Panc1 (cell line): ENCODE data around the gene COL4A3. TPM values are rescaled to one million over a fixed set of nuclear protein-coding genes. Genes with fewer than 3 reads are reported as not detected.

Source experiments
- ATAC-seq: fragments of 200-7000 bp; cut with Tn5 transposase; 2 replicates; pipeline ENCODE4 v1.9.1; 2020; ENCODE audit warnings: mild to moderate bottlenecking, moderate library complexity
- BruUV-seq: library from RNA; stranded (reverse); fragments of 400-500 nt; replicated peaks from 2 replicates; lab custom pipeline; 2021; lab: Mats Ljungman, UMichigan
- CTCF ChIA-PET: fragments of 300-600 bp; sonication (Branson Sonifier 250); formaldehyde crosslinking; loops from one replicate; lab custom pipeline; 2022; ENCODE audit warnings: antibody characterized with exemption; lab: Charles Lee
- POLR2A ChIA-PET: fragments of 300-600 bp; sonication (Branson Sonifier 250); formaldehyde crosslinking; loops from one replicate; lab custom pipeline; 2022; ENCODE audit warnings: antibody characterized with exemption; lab: Charles Lee
- DNase-seq: peaks from one replicate; pipeline ENCODE4 v3.0.0-alpha.2; 2010; ENCODE audit warnings: low read depth, low spot score
- H3K27ac ChIP-seq: 2 replicates; pipeline ENCODE4 v1.5.1; 2011; ENCODE audit warnings: mild to moderate bottlenecking, low read length, inconsistent platforms
- H3K27me3 ChIP-seq: fragments of 200-500 bp; sonication (Bioruptor generic); 2 replicates; pipeline ENCODE4 v1.6.0; 2014; ENCODE audit warnings: low read length, inconsistent platforms; ENCODE audit not compliant: control insufficient read depth, insufficient read depth
- H3K36me3 ChIP-seq: fragments of 200-500 bp; sonication (Bioruptor generic); 2 replicates; pipeline ENCODE4 v1.5.1; 2014; ENCODE audit warnings: inconsistent platforms, mild to moderate bottlenecking, low read length, moderate library complexity; ENCODE audit not compliant: control insufficient read depth, insufficient read depth
- H3K4me1 ChIP-seq: 2 replicates; pipeline ENCODE4 v1.5.1; 2011; ENCODE audit warnings: inconsistent platforms, mild to moderate bottlenecking, low read length, moderate library complexity; ENCODE audit not compliant: control insufficient read depth, insufficient read depth
- H3K4me3 ChIP-seq, 2 experiments: 2 replicates each; pipeline ENCODE4 v1.5.1; 2011 to 2012; ENCODE audit warnings: low read depth in 2 of 2, low read length in 2 of 2, mild to moderate bottlenecking in 2 of 2, inconsistent platforms in 1 of 2, moderate library complexity in 1 of 2
- H3K9me3 ChIP-seq: fragments of 200-500 bp; sonication (Bioruptor generic); 2 replicates; pipeline ENCODE4 v1.5.1; 2014; ENCODE audit warnings: low read depth, mild to moderate bottlenecking, inconsistent platforms, low read length, moderate library complexity; ENCODE audit not compliant: control insufficient read depth, insufficient read depth
- CTCF ChIP-seq: fragments of 450-650 bp; IDR thresholded peaks from 2 replicates; pipeline ENCODE4 v1.5.1; 2017; ENCODE audit warnings: mild to moderate bottlenecking
- POLR2AphosphoS5 ChIP-seq: IDR thresholded peaks from 2 replicates; pipeline ENCODE4 v1.6.1; 2012; ENCODE audit warnings: mild to moderate bottlenecking, low read depth, low read length, moderate library complexity
- REST ChIP-seq, 2 experiments: IDR thresholded peaks; 2 replicates each; pipeline ENCODE4 v1.6.1; 2011 to 2012; ENCODE audit warnings: low read depth in 2 of 2, control low read depth in 1 of 2, low read length in 1 of 2, mild to moderate bottlenecking in 1 of 2, moderate library complexity in 1 of 2; ENCODE audit not compliant: insufficient read depth in 1 of 2
- SIN3A ChIP-seq: IDR thresholded peaks from 2 replicates; pipeline ENCODE4 v1.6.1; 2012; ENCODE audit warnings: low read depth, mild to moderate bottlenecking, low read length, moderate library complexity, borderline replicate concordance; ENCODE audit not compliant: insufficient read depth
- TCF7L2 ChIP-seq: IDR thresholded peaks from 2 replicates; pipeline ENCODE4 v1.6.1; 2011; ENCODE audit warnings: mild to moderate bottlenecking, low read depth, low read length, inconsistent platforms
- in situ Hi-C: cut with HindIII; loops from 2 replicates; pipeline ENCODE4 v1.10.0; 2016; ENCODE audit warnings: low sequenced_read_pairs, low pct_unique_long_range_greater_than_20kb
- intact Hi-C: fragments of 100-400 bp; cut with micrococcal nuclease; formaldehyde crosslinking; loops from one replicate; pipeline ENCODE4 v1.10.0; 2022; ENCODE audit not compliant: unreplicated experiment
- total RNA-seq: library from RNA; stranded (reverse); gene quantifications from one replicate; pipeline ENCODE4 v1.2.1, GENCODE V29; 2021; ENCODE audit not compliant: unreplicated experiment

Gene COL4A3
- total RNA-seq, 1 experiment from 2014 or later = 0.18 TPM

- in situ Hi-C loops = no loop called here
- no peaks in the 10 kb centered on the region; the same call in 1 of the 2 replicates for H3K27me3 ChIP-seq
- no peaks in the 10 kb centered on the region for H3K36me3 ChIP-seq
- BruUV-seq = no TSS peak
- no peaks in the 10 kb centered on the region for H3K4me1 ChIP-seq
- H3K4me3 ChIP-seq = no peak overlapping the region
- no peak for DNase-seq
- TF ChIP-seq SIN3A (no peak), POLR2AphosphoS5 (no peak), CTCF (no peak), REST (IDR thresholded peaks at IDR 0.05; ENCODE audit: insufficient read depth in 1 of 2, low read depth in 2 of 2, low read length in 1 of 2) (no peak), TCF7L2 (no peak)
- ATAC-seq = no peak
- ChIA-PET CTCF (no interaction called here), POLR2A (no interaction called here)
- intact Hi-C loops = no loop called here
- no peaks in the 10 kb centered on the region for H3K9me3 ChIP-seq
- H3K27ac ChIP-seq = no peak overlapping the region
Observed at GRCh38 chr2:227192491-227192890, 28.1 kb downstream of the COL4A3 start.

GRCh38 chr2:227194219-227194618 is 29.8 kb downstream of the COL4A3 start:
- CTCF ChIA-PET = no interaction called here

GRCh38 chr2:227198866-227199265 is 34.4 kb downstream of the COL4A3 start:
- Histone ChIP-seq H3K9me3 (no peaks in the 10 kb centered on the region), H3K4me1 (no peaks in the 10 kb centered on the region), H3K27ac (no peak overlapping the region), H3K27me3 (no peaks in the 10 kb centered on the region), H3K36me3 (no peaks in the 10 kb centered on the region), H3K4me3 (no peak overlapping the region)
- ChIA-PET POLR2A (no interaction called here), CTCF (no interaction called here)
- no TSS peak for BruUV-seq
- TF ChIP-seq REST (IDR thresholded peaks at IDR 0.05; ENCODE audit: insufficient read depth in 1 of 2, low read depth in 2 of 2, low read length in 1 of 2) (no peak), CTCF (no peak), POLR2AphosphoS5 (no peak), SIN3A (no peak), TCF7L2 (no peak)
- DNase-seq (no peak), ATAC-seq (no peak)
- in situ Hi-C loops (no loop called here), intact Hi-C loops (no loop called here)

More at GRCh38 chr2:227194219-227194618, 29.8 kb downstream of the COL4A3 start:
- Histone ChIP-seq H3K27ac (no peak overlapping the region), H3K4me3 (no peak overlapping the region), H3K9me3 (no peaks in the 10 kb centered on the region), H3K4me1 (no peaks in the 10 kb centered on the region), H3K27me3 (no peaks in the 10 kb centered on the region; the same call in 1 of the 2 replicates), H3K36me3 (no peaks in the 10 kb centered on the region)
- no TSS peak for BruUV-seq
- POLR2A ChIA-PET = no interaction called here
- ATAC-seq (no peak), DNase-seq (no peak)
- intact Hi-C loops (no loop called here), in situ Hi-C loops (no loop called here)
- no peak for TF ChIP-seq SIN3A
- TF ChIP-seq POLR2AphosphoS5 = no peak
